GM18519 (cell line): ENCODE data around the gene FOXO1.

Experiments
- ATAC-seq: cut with Tn5 transposase; IDR thresholded peaks from one replicate; pipeline ENCODE4 v1.9.1; 2021; ENCODE audit warnings: mild to moderate bottlenecking, moderate library complexity; ENCODE audit not compliant: unreplicated experiment, low FRiP score

FOXO1 gene

DNA sequence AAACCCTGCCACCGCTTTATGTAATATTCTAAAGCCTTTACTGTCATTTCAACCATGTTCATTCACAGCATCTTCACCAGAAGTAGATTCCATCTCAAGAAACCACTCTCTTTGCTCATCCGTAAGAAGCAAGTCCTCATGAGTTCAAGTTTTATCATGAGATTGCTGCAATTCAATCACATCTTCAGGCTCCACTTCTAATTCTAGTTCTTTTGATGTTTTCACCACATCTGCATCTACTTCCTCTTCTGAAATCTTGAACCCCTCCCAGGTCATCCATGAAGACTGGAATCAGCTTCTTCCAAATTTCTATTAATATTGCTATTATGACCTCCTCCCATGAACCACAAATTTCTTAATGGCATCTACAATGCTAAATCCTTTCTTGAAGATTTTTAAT is 83.9 kb downstream of the FOXO1 start:
- ATAC-seq: no peak

DNA sequence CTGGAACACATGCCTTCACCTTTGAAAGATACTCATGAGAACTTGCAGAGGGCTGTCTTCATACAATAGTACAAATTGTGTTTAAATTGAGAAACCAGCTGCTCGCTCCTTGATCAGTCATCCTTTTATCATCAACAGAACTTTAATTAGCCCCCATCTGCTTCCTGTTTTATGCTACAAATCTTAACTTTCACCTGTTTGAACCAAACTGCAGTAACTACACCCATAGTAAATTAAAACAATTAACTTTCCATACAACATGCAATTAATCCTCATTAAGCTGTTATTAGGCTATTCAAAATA is 85.2 kb downstream of the FOXO1 start:
- no peak for ATAC-seq

DNA sequence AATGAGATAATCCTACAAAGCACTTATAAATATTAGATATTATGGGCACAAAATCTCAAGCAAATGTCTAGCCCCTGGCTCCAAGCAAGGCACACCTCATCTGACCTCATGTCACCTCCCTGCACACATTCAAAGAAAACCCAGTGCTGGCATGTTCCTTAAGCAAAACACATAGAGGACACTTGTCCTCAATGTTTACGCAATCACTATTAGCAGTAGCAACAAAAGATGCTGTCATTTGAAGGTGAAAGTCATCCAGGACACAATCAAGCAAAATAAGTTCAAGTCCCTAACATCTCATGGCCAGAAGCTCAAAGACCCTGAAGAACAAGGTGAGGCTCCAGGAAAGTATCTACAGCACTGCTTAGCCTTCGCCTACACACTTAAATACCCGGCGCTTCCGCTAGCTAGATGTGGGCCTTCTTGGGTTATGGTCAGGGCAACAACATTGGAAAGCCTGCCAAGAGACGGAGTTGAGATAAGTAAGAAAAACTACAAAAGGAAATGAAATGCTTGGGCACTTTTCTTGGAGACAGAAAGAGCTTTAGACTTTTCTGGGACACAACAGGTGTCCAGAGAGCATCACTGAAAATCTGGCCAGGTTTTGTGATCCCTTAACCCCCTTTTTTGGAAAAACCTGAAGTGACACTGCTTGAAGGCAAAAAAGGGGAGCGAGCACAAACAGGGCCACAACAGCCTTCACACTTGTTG is 85.7 kb downstream of the FOXO1 start:
- no peak for ATAC-seq

DNA sequence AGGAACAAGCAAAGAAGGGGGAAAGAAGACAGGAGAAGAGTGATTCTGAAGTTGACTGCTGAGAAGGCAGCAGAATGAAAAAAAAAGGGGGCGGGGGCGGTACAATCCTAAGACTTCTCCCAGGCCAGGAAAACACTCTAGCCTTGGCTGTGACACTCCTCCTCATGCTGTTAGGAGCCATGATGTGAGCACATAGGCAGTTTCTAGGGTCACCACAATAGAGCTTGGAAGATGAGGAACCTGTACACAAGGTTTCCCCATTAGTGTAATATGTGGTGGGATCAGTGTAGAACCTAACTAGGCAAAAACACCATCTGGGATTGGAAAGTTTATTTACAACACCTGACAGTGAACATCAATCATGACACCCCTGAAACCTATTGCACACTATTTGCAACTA is 86.9 kb downstream of the FOXO1 start:
- ATAC-seq: no peak

DNA sequence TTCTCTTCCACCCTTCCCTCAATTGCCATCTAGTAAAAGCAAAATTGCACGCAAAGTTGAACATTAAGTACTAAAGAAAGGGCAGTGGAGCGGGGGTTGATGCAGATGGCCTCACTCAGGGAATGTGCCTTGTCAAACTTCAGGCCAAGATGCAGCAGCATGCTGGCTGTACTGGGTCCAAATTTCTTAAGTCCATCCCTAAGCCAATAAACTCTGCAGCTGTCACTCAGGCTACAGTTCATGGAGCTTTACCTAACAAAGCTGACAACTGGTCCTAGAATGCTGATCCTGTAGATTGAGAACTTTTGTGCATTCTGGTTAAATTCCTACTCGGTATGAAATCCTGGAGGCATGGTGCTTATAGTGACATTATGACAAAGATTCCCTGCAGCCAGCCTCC is 88.4 kb downstream of the FOXO1 start:
- no peak for ATAC-seq

DNA sequence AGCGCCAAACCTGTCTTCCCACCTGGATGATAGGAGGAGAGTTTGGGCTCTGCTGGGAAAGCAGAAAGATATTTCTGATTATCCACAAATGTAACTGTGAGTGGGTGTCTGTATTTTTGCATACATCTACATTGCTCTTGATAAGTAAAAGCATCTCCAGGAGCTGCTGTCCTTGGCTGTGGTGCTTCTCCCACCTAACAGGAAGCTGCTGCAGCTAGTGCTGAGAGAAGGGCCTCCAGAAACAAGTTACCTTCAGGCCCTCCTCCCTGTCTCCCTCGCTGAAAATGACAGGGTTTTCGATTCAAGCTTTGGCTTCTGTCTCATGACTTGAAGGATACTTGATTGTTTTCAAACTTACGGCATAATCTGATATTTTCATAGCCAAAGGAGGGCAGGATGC is 90.1 kb downstream of the FOXO1 start:
- no peak for ATAC-seq

DNA sequence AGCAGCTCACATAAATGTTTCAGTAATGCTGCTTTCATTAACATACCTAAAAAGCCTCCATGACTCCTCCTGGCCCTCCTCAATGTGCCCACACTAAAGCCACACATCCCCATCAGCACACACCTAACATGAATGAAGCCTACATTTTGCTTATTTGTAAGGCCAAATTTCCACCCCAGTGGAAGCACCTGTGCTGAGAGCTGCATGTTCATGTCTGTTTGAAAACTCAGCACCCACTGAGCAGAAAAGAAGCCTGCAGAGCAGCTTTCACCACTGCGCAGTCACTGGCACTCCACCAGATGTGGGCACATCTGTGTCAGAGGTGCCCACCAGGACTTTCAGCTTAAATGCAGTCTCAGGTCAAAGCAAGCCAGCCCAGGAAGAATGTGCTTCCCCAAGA is 93.5 kb downstream of the FOXO1 start:
- no peak for ATAC-seq

DNA sequence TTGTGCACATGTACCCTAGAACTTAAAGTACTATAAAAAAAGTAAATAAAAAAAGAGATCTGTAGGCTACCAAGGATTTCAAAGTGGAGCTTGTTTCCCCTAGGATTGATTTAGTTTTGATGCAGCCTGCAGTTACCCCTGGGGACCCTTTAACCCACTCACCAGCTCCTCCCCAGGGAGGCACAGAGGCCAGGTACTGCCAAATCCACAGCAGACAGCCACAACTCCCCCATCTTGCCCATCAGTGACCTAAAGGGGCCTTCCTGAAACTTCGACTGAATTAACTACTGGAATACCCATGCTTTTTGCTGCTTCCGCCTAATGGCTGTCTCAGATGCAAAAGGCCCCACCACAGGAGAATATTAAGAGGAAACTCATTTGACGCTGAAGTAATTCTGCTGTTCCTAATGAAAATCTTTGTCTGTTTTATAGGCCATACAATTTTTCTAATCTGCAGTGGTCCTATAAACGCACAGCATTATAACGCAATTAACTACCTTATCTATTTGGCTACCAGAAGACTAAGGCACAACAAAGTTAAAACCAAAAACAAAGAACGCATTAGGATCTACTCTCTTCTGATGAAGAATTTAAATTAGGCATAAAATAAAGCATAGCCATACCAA is 95.0 kb downstream of the FOXO1 start:
- no peak for ATAC-seq

DNA sequence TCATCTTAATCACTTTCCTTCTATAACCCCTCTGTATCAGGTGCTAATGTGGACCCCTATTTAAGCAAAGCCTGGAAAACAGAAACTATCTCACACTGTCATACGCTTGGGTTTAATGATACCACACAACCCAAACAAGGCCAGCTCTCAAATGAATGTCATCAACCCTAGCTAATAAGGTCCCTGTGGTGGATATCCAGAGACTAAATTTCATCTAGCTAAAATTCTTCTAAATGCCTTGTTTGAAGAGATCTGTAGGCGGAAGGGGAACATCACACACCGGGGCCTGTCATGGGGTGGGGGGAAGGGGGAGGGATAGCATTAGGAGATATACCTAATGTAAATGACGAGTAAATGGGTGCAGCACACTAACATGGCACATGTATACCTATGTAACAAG is 95.5 kb downstream of the FOXO1 start:
- no peak for ATAC-seq

DNA sequence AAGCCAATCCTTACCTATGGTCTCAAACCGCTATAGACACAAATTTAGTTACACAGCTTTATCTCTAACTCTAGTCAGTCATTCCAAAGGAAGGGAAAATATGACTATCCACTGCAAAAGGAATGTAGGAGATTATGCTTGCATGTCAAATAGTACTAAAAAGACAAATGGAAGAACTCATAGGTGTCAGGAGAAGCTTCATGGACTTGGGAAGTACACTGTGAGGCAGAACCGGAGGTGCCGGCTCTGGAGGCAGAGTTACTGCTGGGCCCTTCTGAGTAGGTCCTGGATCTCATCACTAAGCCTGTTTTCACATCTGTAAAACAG is 97.5 kb downstream of the FOXO1 start:
- ATAC-seq: no peak

DNA sequence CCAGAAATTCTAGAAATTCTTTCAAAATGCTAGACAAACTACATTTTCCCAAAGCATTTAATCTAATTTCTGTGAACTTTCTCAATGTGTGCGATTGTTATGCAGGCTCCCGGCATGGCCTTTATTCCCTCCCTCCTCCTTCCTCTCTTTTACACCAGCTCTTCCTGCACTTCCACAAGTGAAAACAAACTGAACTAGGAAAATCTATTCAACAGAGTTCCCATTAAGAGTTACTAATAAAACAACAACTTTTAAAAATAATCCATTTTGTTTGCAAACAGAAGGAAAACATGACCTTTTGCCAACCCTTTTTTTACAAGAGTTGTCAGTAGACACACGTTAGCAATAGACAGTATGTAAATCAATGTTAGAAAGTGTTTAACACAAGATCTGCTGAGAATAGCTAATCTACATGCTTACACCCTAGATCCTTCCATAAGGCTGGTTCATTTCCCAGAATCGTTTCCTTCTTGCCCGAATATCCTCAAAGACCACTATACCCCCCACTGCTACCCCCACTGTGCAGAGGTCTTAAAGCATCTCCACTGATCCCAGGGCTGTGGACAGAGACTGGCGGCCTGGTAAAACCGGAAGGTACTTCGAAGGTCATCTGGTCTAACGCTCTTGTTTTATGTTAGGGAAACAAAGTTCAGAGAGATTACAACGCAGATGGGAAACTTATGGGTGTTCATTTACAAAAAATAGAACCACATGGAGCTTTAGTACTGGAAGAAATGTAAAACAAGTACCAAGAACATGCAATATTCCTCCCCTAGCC is 98.0 kb downstream of the FOXO1 start:
- no peak for ATAC-seq

DNA sequence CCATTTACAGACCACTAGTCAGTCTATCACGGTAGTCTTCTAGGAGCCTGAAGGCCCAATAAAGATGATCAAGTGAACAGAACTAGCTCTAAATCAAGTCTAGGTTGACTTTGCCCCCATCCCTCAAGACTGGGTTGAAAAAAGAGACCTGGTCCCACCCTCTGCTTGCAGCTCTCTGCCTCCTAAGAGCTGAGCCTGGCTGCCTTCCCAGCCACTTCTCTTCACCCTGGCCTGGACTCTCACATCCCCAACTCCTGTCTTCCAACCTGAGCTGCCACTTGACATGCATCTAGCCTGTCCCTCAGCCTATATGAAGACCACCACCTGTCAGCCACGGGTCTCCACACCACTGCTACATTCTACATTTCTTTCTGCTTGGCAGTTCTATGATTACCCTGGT is 99.6 kb downstream of the FOXO1 start:
- no peak for ATAC-seq

DNA sequence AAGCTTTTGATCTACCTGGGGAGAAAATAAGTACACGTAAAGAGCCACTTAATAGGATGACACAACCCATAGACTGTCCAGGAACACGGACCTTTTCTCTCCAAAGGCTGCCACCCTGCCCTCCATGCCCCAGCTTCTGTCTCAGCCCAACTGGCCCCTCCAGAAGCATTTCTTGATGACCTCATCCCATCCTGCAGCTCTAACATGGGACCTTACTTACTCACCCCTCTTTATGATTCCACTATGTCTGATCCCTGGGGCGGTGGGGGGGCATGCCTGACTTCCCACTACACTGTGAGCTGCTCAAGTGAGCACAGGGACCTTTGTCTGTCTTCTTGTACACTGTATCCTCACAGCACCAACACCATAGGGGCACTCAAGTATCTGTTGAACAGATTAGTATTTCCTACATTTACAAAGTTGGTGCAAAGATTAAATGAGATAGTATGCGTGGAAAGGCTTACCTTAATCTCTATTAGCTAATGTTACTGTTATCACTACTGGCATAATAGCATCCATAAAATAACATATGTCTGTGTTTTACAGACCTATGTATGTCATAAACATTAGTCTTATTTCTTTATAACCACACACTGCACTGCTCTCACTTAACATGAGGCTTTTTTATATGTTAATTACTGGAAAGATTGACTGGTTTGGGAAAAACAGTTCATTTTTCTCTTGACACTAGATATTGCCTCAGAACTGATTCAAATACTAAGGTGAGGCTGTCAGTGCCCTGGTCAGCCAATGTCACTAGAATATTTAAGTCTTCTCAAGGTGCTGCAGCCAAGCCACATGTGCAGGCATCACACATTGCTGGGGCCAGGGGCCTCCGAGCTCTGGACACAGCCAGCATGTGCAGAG is 100.9 kb downstream of the FOXO1 start:
- no peak for ATAC-seq

DNA sequence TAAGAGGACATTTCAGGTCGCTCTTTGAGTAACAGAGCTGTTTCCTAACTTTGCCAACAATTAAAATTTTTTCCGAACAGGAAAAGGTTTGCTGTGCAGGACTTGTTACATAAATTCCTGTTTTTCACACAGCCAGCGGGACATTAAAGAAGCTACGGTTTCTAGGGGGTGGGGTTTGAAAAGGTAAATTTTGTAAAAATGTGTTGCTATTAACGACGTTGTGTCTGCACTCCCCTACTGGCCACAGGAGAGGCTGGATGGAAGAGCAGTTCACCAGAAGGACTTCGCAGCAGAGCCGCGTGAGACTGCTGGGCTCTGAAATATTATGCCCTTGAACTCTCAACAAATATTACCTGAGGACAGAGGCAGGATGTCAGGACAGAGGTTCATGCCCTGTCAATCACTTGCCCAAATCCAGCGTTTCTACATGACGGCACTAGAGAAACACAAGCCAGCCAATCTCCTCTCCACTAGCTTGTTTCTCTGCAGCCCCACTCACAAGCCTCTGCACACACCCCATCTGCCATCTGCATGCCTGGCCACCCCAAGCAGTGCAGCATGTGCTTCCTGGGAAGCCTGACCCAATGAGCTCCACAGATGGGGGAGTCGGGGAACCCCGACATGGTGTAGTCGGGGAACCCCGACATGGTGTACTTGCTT is 102.0 kb downstream of the FOXO1 start:
- no peak for ATAC-seq

DNA sequence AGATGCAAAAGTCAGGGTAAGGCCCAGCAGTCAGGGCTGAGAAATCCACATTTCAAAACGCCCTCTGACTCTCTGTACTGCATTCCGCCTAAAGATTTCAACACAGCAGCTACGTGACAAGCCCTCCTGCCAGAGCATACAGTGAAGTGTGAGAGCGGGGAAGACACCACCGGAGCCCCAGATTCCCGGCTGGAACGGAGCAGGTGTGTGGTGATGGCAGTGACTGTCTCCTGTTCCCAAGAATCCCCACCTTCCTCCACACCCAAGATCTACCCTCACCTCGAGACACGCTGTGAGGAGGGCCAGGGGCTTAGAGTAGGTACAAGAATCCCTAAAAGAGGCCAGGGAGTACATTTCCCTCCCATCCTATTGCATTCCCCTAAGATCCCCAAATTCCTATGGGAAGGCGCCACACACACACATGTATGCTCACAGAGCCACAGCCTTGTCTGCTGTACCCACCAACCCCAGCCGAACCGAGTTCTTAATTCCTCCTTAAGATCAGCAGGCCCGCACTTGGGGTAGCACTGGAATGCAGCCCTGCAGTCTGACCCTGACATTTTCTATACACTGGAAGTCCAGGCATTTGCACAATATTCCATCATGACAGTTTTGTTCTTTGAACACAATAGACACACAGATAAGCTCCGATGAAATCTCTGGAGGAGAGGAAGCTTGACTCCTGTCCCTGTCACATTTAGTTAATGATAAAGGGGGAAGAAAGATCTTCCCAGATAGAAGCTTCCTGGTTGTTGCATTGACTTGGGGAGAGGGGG is 102.9 kb downstream of the FOXO1 start:
- ATAC-seq: no peak

DNA sequence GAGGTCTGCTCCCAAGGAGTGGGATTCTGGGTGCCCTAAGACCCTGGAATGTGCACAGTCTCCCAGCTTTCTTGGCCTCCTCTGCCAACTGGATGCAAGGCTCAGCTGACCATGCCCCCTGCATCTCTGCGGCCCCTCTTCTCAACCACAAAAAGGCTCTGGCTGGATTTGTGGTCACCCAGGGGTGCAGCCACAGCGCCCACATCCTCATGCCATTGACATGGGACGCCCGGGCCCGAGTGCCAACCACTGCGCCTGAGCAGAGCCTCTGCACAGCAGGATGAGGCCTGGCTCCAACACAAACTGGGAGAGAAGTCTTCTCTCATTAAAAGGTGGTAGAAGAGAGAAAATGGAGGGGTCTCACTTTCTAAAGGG is 103.5 kb downstream of the FOXO1 start:
- no peak for ATAC-seq

DNA sequence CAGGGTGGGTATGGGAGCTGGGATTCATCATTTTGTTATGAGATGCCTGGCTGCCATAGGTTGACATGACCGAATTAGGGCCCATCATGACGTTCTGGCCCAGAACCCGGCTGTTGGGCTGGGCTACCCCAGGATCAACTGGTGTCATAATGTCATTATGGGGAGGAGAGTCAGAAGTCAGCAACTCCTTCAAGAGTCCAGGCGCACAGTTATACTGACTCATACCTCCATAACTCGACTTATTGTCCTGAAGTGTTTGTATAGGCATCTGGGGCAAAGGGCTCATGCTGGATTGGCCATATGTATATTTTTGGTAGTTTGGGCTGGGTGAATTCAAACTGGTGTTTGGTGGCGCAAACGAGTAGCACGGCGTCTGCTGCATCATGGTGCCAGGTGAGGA is 106.5 kb downstream of the FOXO1 start:
- no peak for ATAC-seq

DNA sequence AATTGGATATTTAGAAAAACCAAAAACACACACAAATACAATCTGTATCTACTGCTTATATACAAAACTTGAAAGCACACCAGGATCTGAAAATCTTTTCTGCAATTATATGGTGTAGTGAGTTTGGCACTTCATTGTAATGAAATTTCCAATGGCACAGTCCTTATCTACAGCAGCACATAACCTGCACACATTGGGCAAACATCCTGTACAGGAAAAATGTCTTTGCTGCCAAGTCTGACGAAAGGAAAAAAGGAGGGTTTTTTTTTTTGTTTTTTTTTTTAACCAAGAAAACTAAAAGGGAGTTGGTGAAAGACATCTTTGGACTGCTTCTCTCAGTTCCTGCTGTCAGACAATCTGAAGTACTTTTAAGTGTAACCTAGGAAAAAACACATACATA is 107.8 kb downstream of the FOXO1 start:
- ATAC-seq: no peak

DNA sequence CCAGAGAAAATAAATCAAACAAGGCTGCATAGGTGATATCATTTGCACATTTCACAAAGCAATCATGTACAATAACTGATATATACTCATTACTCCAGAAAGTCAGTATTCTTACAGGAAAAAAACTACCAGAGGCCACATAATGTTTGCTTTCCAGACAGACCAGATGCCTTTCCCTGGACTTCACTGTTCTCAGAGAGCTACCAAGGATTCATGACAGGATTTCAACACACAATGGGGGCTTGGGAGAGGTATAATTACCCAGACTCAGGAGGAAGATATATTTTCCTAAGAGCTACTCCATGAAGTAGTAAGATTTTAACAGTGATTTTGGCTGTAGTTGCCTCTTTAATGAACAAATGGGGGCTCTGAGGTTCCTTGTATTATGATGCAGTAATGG is 110.0 kb downstream of the FOXO1 start:
- no peak for ATAC-seq

DNA sequence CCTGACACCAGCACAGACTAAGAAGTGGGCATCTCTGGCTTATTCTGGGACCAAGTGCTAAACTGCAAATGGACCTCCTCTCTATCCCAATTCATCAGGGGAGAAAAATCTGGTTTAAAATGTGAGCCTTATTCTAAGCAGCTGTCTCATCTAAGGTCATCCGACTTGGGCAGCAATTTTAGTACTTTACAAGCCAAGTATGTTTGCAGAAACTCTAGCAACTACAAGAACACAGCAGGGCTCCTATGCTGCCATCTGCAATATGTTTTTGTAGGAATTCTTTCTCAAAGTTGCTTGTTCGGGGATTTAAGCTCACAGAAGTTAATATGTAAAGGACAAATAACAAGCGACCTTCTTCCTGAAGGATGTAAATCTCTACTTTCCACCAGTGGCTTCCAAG is 113.1 kb downstream of the FOXO1 start:
- ATAC-seq: no peak
